ENCODE data around the gene LCN9.

- TF ChIP-seq CTCF (conservative IDR thresholded peaks at IDR 0.05; ENCODE audit: low read depth, low read length) (no peak), EZH2phosphoT487 (IDR thresholded peaks at IDR 0.05; ENCODE audit: borderline replicate concordance, low read length) (no peak)
Observed at GRCh38 chr9:135659252-135659651, 3.9 kb upstream of the LCN9 start.
